Aorta (tissue), 5 donors: ENCODE data around the gene CELF4. TPM values are rescaled to one million over a fixed set of nuclear protein-coding genes. Genes with fewer than 3 reads are reported as not detected.

Experiments used
- ATAC-seq: fragments of 200-7000 bp; cut with Tn5 transposase; one replicate; pipeline ENCODE4 v1.9.1; 2022; ENCODE audit warnings: moderate library complexity; ENCODE audit not compliant: low FRiP score
- DNase-seq, 2 donors: peaks; one replicate each; pipeline ENCODE4 v3.0.0-alpha.2; 2020
- H3K27ac ChIP-seq, 2 donors: one replicate each; pipeline ENCODE4 v1.5.1; 2013; ENCODE audit warnings: low read length in 2 of 2, mild to moderate bottlenecking in 2 of 2, moderate library complexity in 2 of 2, control low read depth in 1 of 2, inconsistent platforms in 1 of 2, low read depth in 1 of 2
- H3K27me3 ChIP-seq, 2 donors: one replicate each; pipeline ENCODE4 v1.6.1; 2013; ENCODE audit warnings: control low read depth in 1 of 2, low read length in 1 of 2, mild to moderate bottlenecking in 1 of 2, moderate library complexity in 1 of 2; ENCODE audit not compliant: insufficient read depth in 2 of 2, control insufficient read depth in 1 of 2
- H3K36me3 ChIP-seq, 2 donors: one replicate each; pipeline ENCODE4 v1.6.1; 2013; ENCODE audit warnings: control low read depth in 1 of 2, low read length in 1 of 2, mild to moderate bottlenecking in 1 of 2; ENCODE audit not compliant: insufficient read depth in 2 of 2, control insufficient read depth in 1 of 2
- H3K4me1 ChIP-seq, 2 donors: one replicate each; pipeline ENCODE4 v1.6.1; 2013; ENCODE audit warnings: low read length in 2 of 2, control low read depth in 1 of 2, mild to moderate bottlenecking in 1 of 2, moderate library complexity in 1 of 2; ENCODE audit not compliant: insufficient read depth in 2 of 2, control insufficient read depth in 1 of 2
- H3K4me3 ChIP-seq, 2 donors: one replicate each; pipeline ENCODE4 v1.5.1; 2013; ENCODE audit warnings: low read length in 2 of 2, control low read depth in 1 of 2, mild to moderate bottlenecking in 1 of 2
- H3K9me3 ChIP-seq: one replicate; pipeline ENCODE4 v1.6.1; 2013; ENCODE audit warnings: mild to moderate bottlenecking, low read length; ENCODE audit not compliant: control insufficient read depth
- WGBS, 2 donors: extraction: QIAGEN DNeasy Blood & Tissue Kit; methylation state at CpG; one replicate each; pipeline ENCODE4 v1.1.7; 2013; 5-methylcytosine and 5-hydroxymethylcytosine counted together
- intact Hi-C, 2 donors: fragments of 100-400 bp; cut with DNase I; formaldehyde crosslinking; loops; one replicate each; pipeline versions ENCODE4 v1.14.2 to v1.15.0; 2022
- polyA plus RNA-seq, 2 donors: library from polyadenylated mRNA; stranded (reverse); fragments of 200-250 nt; gene quantifications; one replicate each; pipeline ENCODE4 v1.2.3, GENCODE V29; 2013
- total RNA-seq, 2 donors: library from RNA; stranded (reverse); fragmentation: NEBNext Ultra II Directional; extraction: Animal tissue kit (Norgen Biotek cat#: 25700); gene quantifications; one replicate each; pipeline ENCODE4 v1.2.1, GENCODE V29; 2021
- donor health status: healthy with polysubstance abuse.
- donor health status: Bipolar disorder and iron deficiency.
- donor health status: DM: no; HTN: no; CAD: no.
- donor health status: DM: no; HTN: no; CAD: no.
- donor health status: DM: yes; HTN: yes; CAD: no.

CELF4 gene
- total and polyA plus RNA-seq, 4 donors = 0.51 TPM; not detected in 3

GRCh38 chr18:37538526-37539205 lies 26.9 kb downstream of the CELF4 start:
- 17 to 21% methylated on average over 15 to 17 of the region's 17 CpGs for WGBS, 2 donors
- Histone ChIP-seq H3K4me1 (no peaks in the 10 kb centered on the region), H3K9me3 (no peaks in the 10 kb centered on the region), H3K36me3 (no peaks in the 10 kb centered on the region), H3K27ac (no peak overlapping the region), H3K27me3 (no peaks in the 10 kb centered on the region), H3K4me3 (no peak overlapping the region)
- DNase-seq = peak in 1 of 2 donors; percentile 39
- intact Hi-C loops = loop anchor here (1.0 to 5.0 kb wide), 4 partner anchors 91 to 196 kb away; no protein-coding TSS in a partner anchor
- no peak for ATAC-seq

GRCh38 chr18:37537868-37538525 lies 27.6 kb downstream of the CELF4 start:
- ATAC-seq (peak; percentile 81), DNase-seq (peak; percentile 74 to 92)
- H3K27me3 ChIP-seq = no peaks in the 10 kb centered on the region
- intact Hi-C loops = loop anchor here (1.0 to 5.0 kb wide), 4 partner anchors 91 to 196 kb away; no protein-coding TSS in a partner anchor
- H3K36me3 ChIP-seq = no peaks in the 10 kb centered on the region
- H3K4me3 ChIP-seq = no peak overlapping the region
- no peak overlapping the region for H3K27ac ChIP-seq
- H3K9me3 ChIP-seq = no peaks in the 10 kb centered on the region
- H3K4me1 ChIP-seq = no peaks in the 10 kb centered on the region
- 14% methylated on average over 23 of the region's 23 CpGs for WGBS, 2 donors

- DNase-seq (no peak), ATAC-seq (no peak)
- H3K27me3 ChIP-seq = no peaks in the 10 kb centered on the region
- 73 to 77% methylated on average over 9 of the region's 9 CpGs for WGBS, 2 donors
- no peak overlapping the region for H3K27ac ChIP-seq
- intact Hi-C loops = loop anchor here (5.0 kb wide), 3 partner anchors 89 to 194 kb away; no protein-coding TSS in a partner anchor
- no peaks in the 10 kb centered on the region for H3K9me3 ChIP-seq
- no peak overlapping the region for H3K4me3 ChIP-seq
- no peaks in the 10 kb centered on the region for H3K36me3 ChIP-seq
- no peaks in the 10 kb centered on the region for H3K4me1 ChIP-seq
These were observed 28.9 kb downstream of the CELF4 start for GRCh38 chr18:37536656-37537055.

- intact Hi-C loops = loop anchor here (5.0 kb wide), 3 partner anchors 89 to 194 kb away; no protein-coding TSS in a partner anchor
These were observed 29.6 kb downstream of the CELF4 start for GRCh38 chr18:37535968-37536367.

GRCh38 chr18:37534627-37535026 lies 31.0 kb downstream of the CELF4 start:
- no peaks in the 10 kb centered on the region for H3K9me3 ChIP-seq
- WGBS, 2 donors = 61 to 64% methylated on average over 9 of the region's 9 CpGs
- H3K27ac ChIP-seq = no peak overlapping the region
- DNase-seq (no peak), ATAC-seq (no peak)
- no peaks in the 10 kb centered on the region for H3K27me3 ChIP-seq
- intact Hi-C loops = loop anchor here (5.0 kb wide), 3 partner anchors 87 to 192 kb away; no protein-coding TSS in a partner anchor
- no peaks in the 10 kb centered on the region for H3K4me1 ChIP-seq
- no peak overlapping the region for H3K4me3 ChIP-seq
- H3K36me3 ChIP-seq = no peaks in the 10 kb centered on the region

More at GRCh38 chr18:37535968-37536367, 29.6 kb downstream of the CELF4 start:
- H3K9me3 ChIP-seq = no peaks in the 10 kb centered on the region
- H3K27me3 ChIP-seq = no peaks in the 10 kb centered on the region
- WGBS, 2 donors = 51 to 59% methylated on average over 4 of the region's 4 CpGs
- DNase-seq (no peak), ATAC-seq (no peak)
- H3K27ac ChIP-seq = no peak overlapping the region
- no peaks in the 10 kb centered on the region for H3K4me1 ChIP-seq
- H3K36me3 ChIP-seq = no peaks in the 10 kb centered on the region
- H3K4me3 ChIP-seq = no peak overlapping the region

GRCh38 chr18:37533647-37534584 lies 31.7 kb downstream of the CELF4 start:
- no peak for ATAC-seq
- intact Hi-C loops = no loop called here

GRCh38 chr18:37532917-37533316 lies 32.7 kb downstream of the CELF4 start:
- Histone ChIP-seq H3K27ac (no peak overlapping the region), H3K27me3 (no peaks in the 10 kb centered on the region), H3K4me1 (no peaks in the 10 kb centered on the region), H3K4me3 (no peak overlapping the region), H3K9me3 (no peaks in the 10 kb centered on the region), H3K36me3 (no peaks in the 10 kb centered on the region)
- intact Hi-C loops = no loop called here
- ATAC-seq (no peak), DNase-seq (no peak)
- 69 to 70% methylated on average over 9 of the region's 9 CpGs for WGBS, 2 donors

More at GRCh38 chr18:37533647-37534584, 31.7 kb downstream of the CELF4 start:
- WGBS, 2 donors = 59 to 61% methylated on average over 22 of the region's 22 CpGs
- Histone ChIP-seq H3K4me3 (no peak overlapping the region), H3K4me1 (no peaks in the 10 kb centered on the region), H3K9me3 (no peaks in the 10 kb centered on the region), H3K27me3 (no peaks in the 10 kb centered on the region), H3K27ac (no peak overlapping the region), H3K36me3 (no peaks in the 10 kb centered on the region)
- no peak for DNase-seq

GRCh38 chr18:37529863-37530262 lies 35.7 kb downstream of the CELF4 start:
- H3K4me1 ChIP-seq = no peaks in the 10 kb centered on the region
- no peaks in the 10 kb centered on the region for H3K9me3 ChIP-seq
- no peaks in the 10 kb centered on the region for H3K27me3 ChIP-seq
- DNase-seq (no peak), ATAC-seq (no peak)
- H3K4me3 ChIP-seq = no peak overlapping the region
- H3K36me3 ChIP-seq = no peaks in the 10 kb centered on the region
- 9 to 17% methylated on average over 4 of the region's 4 CpGs for WGBS, 2 donors
- no peak overlapping the region for H3K27ac ChIP-seq
- intact Hi-C loops = no loop called here
